H1 (cell line): ENCODE measurements around the gene ADD3.

Experiments used
- CTCF ChIP-seq, 3 experiments: IDR thresholded peaks; 1 replicate in 2 of 3; 2 replicates in 1 of 3; pipeline versions ENCODE4 v1.5.1 to v1.6.1; 2011; ENCODE audit warnings: low read length in 3 of 3, mild to moderate bottlenecking in 3 of 3, inconsistent platforms in 2 of 3, low read depth in 1 of 3, moderate library complexity in 1 of 3; ENCODE audit not compliant: insufficient read depth in 1 of 3; ENCODE audit errors: control extremely low read depth in 1 of 3
- EZH2 ChIP-seq: fragments of 200-600 bp; sonication (generic); IDR thresholded peaks from 2 replicates; pipeline ENCODE4 v1.7.1; 2012; ENCODE audit warnings: low read depth, mild to moderate bottlenecking, moderate library complexity, low read length, inconsistent platforms; ENCODE audit not compliant: severe bottlenecking
- JUND ChIP-seq: IDR thresholded peaks from 2 replicates; pipeline ENCODE4 v1.6.1; 2011; ENCODE audit warnings: mild to moderate bottlenecking, improper control_type of control experiment, low read length
- KDM1A ChIP-seq: fragments of 200-600, 300-600 bp; sonication (generic); IDR thresholded peaks from 2 replicates; pipeline ENCODE4 v1.7.1; 2016; ENCODE audit warnings: mild to moderate bottlenecking, low read length, borderline replicate concordance
- NRF1 ChIP-seq: IDR thresholded peaks from 2 replicates; pipeline ENCODE4 v1.6.1; 2011; ENCODE audit warnings: mild to moderate bottlenecking, low read depth, low read length, improper control_type of control experiment
- POLR2A ChIP-seq, 2 experiments: IDR thresholded peaks; 1 replicate in 1 of 2; 2 replicates in 1 of 2; pipeline ENCODE4 v1.6.1; 2011; ENCODE audit warnings: low read depth in 2 of 2, low read length in 2 of 2, mild to moderate bottlenecking in 2 of 2; ENCODE audit errors: control extremely low read depth in 1 of 2
- ZNF274 ChIP-seq: IDR thresholded peaks from 2 replicates; pipeline ENCODE4 v1.7.0; 2012; ENCODE audit warnings: low read length, borderline replicate concordance; ENCODE audit errors: extremely low read depth

DNA sequence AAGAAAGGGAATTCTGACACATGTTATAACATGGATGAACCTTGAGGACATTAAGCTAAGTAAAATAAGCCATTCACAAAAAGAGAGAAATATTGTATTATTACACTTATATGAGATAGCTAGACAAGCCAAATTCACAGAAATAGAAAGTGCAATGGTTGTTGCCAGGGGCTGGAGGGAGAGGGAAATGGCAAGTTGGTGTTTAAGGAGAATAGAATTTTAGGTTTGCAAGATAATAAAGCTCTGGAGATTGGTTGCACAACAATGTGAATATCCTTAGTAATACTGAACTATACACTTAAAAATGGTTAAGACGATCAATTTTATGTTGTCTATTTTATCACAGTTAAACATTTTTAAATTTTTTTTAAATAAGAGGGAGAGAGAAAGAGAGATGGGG lies 25.0 kb upstream of the ADD3 start:
- TF ChIP-seq CTCF (IDR thresholded peaks at IDR 0.05; ENCODE audit: control extremely low read depth in 1 of 3, insufficient read depth in 1 of 3, low read depth in 1 of 3, low read length in 3 of 3) (no peak), KDM1A (no peak), ZNF274 (no peak), JUND (no peak), POLR2A (IDR thresholded peaks at IDR 0.05; ENCODE audit: control extremely low read depth in 1 of 2, low read depth in 2 of 2, low read length in 2 of 2) (no peak), EZH2 (no peak), NRF1 (no peak)
